GM12878 (cell line): ENCODE results near the gene AFMID.

ENCODE experiments used
- ASH2L ChIP-seq: fragments of 300-600, 200-600 bp; sonication (generic); IDR thresholded peaks from 2 replicates; pipeline ENCODE4 v1.6.1; 2017; ENCODE audit warnings: low read depth, mild to moderate bottlenecking, borderline replicate concordance
- CTCF ChIP-seq, 3 experiments: IDR thresholded peaks in 2 of 3; conservative IDR thresholded peaks in 1 of 3; 2 replicates each; pipeline ENCODE4 v1.5.1; 2011; ENCODE audit warnings: low read depth in 3 of 3, low read length in 3 of 3, mild to moderate bottlenecking in 3 of 3, control low read depth in 2 of 3, moderate library complexity in 2 of 3, inconsistent platforms in 1 of 3, mixed read lengths in 1 of 3; ENCODE audit not compliant: control insufficient read depth in 2 of 3, insufficient read depth in 1 of 3; ENCODE audit errors: extremely low read depth in 1 of 3
- EZH2 ChIP-seq: IDR thresholded peaks from 2 replicates; pipeline ENCODE4 v1.6.1; 2012; ENCODE audit warnings: low read depth, mild to moderate bottlenecking, control low read depth, inconsistent platforms, low read length, borderline replicate concordance; ENCODE audit not compliant: control insufficient read depth
- SIN3A ChIP-seq: IDR thresholded peaks from 2 replicates; pipeline ENCODE4 v1.6.1; 2012; ENCODE audit warnings: low read depth, low read length, improper control_type of control experiment
- SREBF2 ChIP-seq: IDR thresholded peaks from 2 replicates; pipeline ENCODE4 v1.6.1; 2012; ENCODE audit warnings: mild to moderate bottlenecking, low read length
- ZNF274 ChIP-seq: IDR thresholded peaks from one replicate; pipeline ENCODE4 v1.8.0; 2011; ENCODE audit not compliant: insufficient read length, insufficient read depth
- ZNF622 ChIP-seq: fragments of 450-650 bp; IDR thresholded peaks from 2 replicates; pipeline ENCODE4 v1.6.1; 2017; ENCODE audit warnings: mild to moderate bottlenecking, inconsistent platforms

- TF ChIP-seq ZNF274 = no peak
- no peak for TF ChIP-seq ZNF622
- no peak for TF ChIP-seq CTCF (IDR thresholded peaks at IDR 0.05 in 2 of 3, conservative IDR thresholded peaks at IDR 0.05 in 1 of 3; ENCODE audit: control insufficient read depth in 2 of 3, extremely low read depth in 1 of 3, insufficient read depth in 1 of 3, low read depth in 3 of 3, low read length in 3 of 3)
- TF ChIP-seq ASH2L = no peak
- TF ChIP-seq SREBF2 = no peak
- TF ChIP-seq SIN3A = no peak
- TF ChIP-seq EZH2 = no peak
These were observed 32.4 kb downstream of the AFMID start for GRCh38 chr17:78219396-78220150.
